Thyroid gland (tissue), 4 donors: Measurements from ENCODE around the gene NPIPB2. TPM values are rescaled to one million over a fixed set of nuclear protein-coding genes. Genes with fewer than 3 reads are reported as not detected.
A peak's percentile ranks its signal among the peaks of the same experiment; 100 is the strongest.

ENCODE experiments used
- DNase-seq, 2 donors: peaks; one replicate each; pipeline ENCODE4 v3.0.0-alpha.2; 2019
- H3K27ac ChIP-seq, 3 donors: fragments of 200-600 bp; sonication (generic); 1 replicate in 2 of 3; 2 replicates in 1 of 3; pipeline ENCODE4 v1.5.1; 2016 to 2019; ENCODE audit warnings: mild to moderate bottlenecking in 1 of 3, moderate library complexity in 1 of 3
- H3K27me3 ChIP-seq: fragments of 200-600 bp; sonication (generic); one replicate; pipeline ENCODE4 v1.5.1; 2019
- H3K36me3 ChIP-seq, 2 donors: fragments of 200-600 bp; sonication (generic); one replicate each; pipeline ENCODE4 v1.5.1; 2016 to 2019
- H3K4me1 ChIP-seq, 2 donors: fragments of 200-600 bp; sonication (generic); one replicate each; pipeline ENCODE4 v1.5.1; 2017 to 2019
- H3K4me3 ChIP-seq, 3 donors: fragments of 200-600 bp; sonication (generic); replicated peaks in 1 of 3; 1 replicate in 2 of 3; 2 replicates in 1 of 3; pipeline ENCODE4 v1.5.1; 2016; ENCODE audit warnings: mild to moderate bottlenecking in 1 of 3
- H3K9me3 ChIP-seq: fragments of 200-600 bp; sonication (generic); one replicate; pipeline ENCODE4 v1.5.1; 2017
- CTCF ChIP-seq, 6 experiments: fragments of 200-600 bp in 3 of 6; fragments of 450-650 bp in 3 of 6; sonication (generic) in 3 of 6; IDR thresholded peaks; one replicate each; pipeline ENCODE4 v1.5.1; 2016 to 2019; ENCODE audit warnings: antibody characterized with exemption in 6 of 6, mild to moderate bottlenecking in 2 of 6, inconsistent platforms in 1 of 6, moderate library complexity in 1 of 6
- POLR2A ChIP-seq, 2 donors: fragments of 450-650 bp; IDR thresholded peaks; one replicate each; pipeline ENCODE4 v1.6.1; 2017; ENCODE audit warnings: antibody characterized with exemption in 2 of 2, mild to moderate bottlenecking in 2 of 2, moderate library complexity in 1 of 2
- WGBS, 2 donors: methylation state at CpG; one replicate each; pipeline ENCODE4 v1.1.5; 2017; 5-methylcytosine and 5-hydroxymethylcytosine counted together
- intact Hi-C: fragments of 100-400 bp; cut with DNase I; formaldehyde crosslinking; loops from one replicate; pipeline ENCODE4 v1.15.1; 2023
- total RNA-seq, 4 donors: library from RNA; depleted of rRNA; stranded (reverse); fragments of >200 nt; gene quantifications; one replicate each; pipeline ENCODE4 v1.2.3, GENCODE V29; 2016

The NPIPB2 gene
- total RNA-seq, 4 donors from 2014 or later, result 5.9 to 34.4 (median 9.7) TPM

- TF ChIP-seq POLR2A (IDR thresholded peaks at IDR 0.05), result no peak
- TF ChIP-seq CTCF (IDR thresholded peaks at IDR 0.05), result no peak
- Histone ChIP-seq H3K9me3 (no peaks in the 10 kb centered on the region), H3K27ac (no peak overlapping the region), H3K4me1 (peaks cover 5 to 13% of the 10 kb centered on the region in 2 donors), H3K27me3 (no peaks in the 10 kb centered on the region), H3K4me3 (no peak overlapping the region), H3K36me3 (no peaks in the 10 kb centered on the region)
- 86 to 87% methylated on average over 5 of the region's 5 CpGs for WGBS, 2 donors
- intact Hi-C loops, result no loop called here
- no peak for DNase-seq
These were observed 38.4 kb upstream of the NPIPB2 start for GRCh38 chr16:11980136-11980844.

GRCh38 chr16:11979013-11979672 lies 37.3 kb upstream of the NPIPB2 start:
- intact Hi-C loops, result no loop called here
- peaks cover 5 to 13% of the 10 kb centered on the region in 2 donors for H3K4me1 ChIP-seq
- H3K27me3 ChIP-seq, result no peaks in the 10 kb centered on the region
- no peaks in the 10 kb centered on the region for H3K36me3 ChIP-seq
- WGBS, 2 donors, result 81 to 82% methylated on average over 9 of the region's 9 CpGs
- TF ChIP-seq CTCF (IDR thresholded peaks at IDR 0.05) (no peak), POLR2A (IDR thresholded peaks at IDR 0.05) (no peak)
- no peak overlapping the region for H3K4me3 ChIP-seq
- no peak for DNase-seq
- no peak overlapping the region for H3K27ac ChIP-seq
- H3K9me3 ChIP-seq, result no peaks in the 10 kb centered on the region

GRCh38 chr16:11978080-11978479 lies 36.2 kb upstream of the NPIPB2 start:
- Histone ChIP-seq H3K27ac (peak overlapping the region in 2 of 3 donors; percentile 69 to 73), H3K9me3 (no peaks in the 10 kb centered on the region), H3K4me3 (no peak overlapping the region), H3K27me3 (no peaks in the 10 kb centered on the region), H3K4me1 (peaks cover 11 to 17% of the 10 kb centered on the region in 2 donors), H3K36me3 (no peaks in the 10 kb centered on the region)
- no peak for TF ChIP-seq POLR2A (IDR thresholded peaks at IDR 0.05)
- TF ChIP-seq CTCF (IDR thresholded peaks at IDR 0.05), result no peak
- DNase-seq, result no peak
- WGBS, 2 donors, result 78 to 82% methylated on average over 2 of the region's 2 CpGs
- intact Hi-C loops, result no loop called here

GRCh38 chr16:11977376-11978041 lies 35.7 kb upstream of the NPIPB2 start:
- Histone ChIP-seq H3K36me3 (no peaks in the 10 kb centered on the region), H3K4me1 (peaks cover 12 to 17% of the 10 kb centered on the region in 2 donors), H3K9me3 (no peaks in the 10 kb centered on the region), H3K4me3 (peak overlapping the region in 2 of 3 donors; percentile 39 to 75), H3K27me3 (no peaks in the 10 kb centered on the region), H3K27ac (peak overlapping the region; percentile 46 to 73 (median 69))
- intact Hi-C loops, result no loop called here
- TF ChIP-seq POLR2A (IDR thresholded peaks at IDR 0.05), result peak in 1 of 2 donors; percentile 9
- no peak for TF ChIP-seq CTCF (IDR thresholded peaks at IDR 0.05)
- WGBS, 2 donors, result 26 to 29% methylated on average over 12 of the region's 12 CpGs
- DNase-seq, result peak in 1 of 2 donors; percentile 19
